GM23338 (cell line): Measurements from ENCODE around the gene PHOSPHO1.

Source experiments
- CTCF ChIP-seq, 2 experiments: fragments of 200-600 bp in 1 of 2; sonication (generic) in 1 of 2; conservative IDR thresholded peaks; 2 replicates each; pipeline versions ENCODE4 v1.5.1 to v1.6.1; 2016 to 2017; ENCODE audit warnings: antibody characterized with exemption in 2 of 2, low read depth in 2 of 2, mild to moderate bottlenecking in 2 of 2, moderate library complexity in 1 of 2
- EZH2 ChIP-seq: fragments of 200-600 bp; sonication (generic); IDR thresholded peaks from one replicate; pipeline ENCODE4 v1.8.0; 2017; ENCODE audit warnings: antibody characterized with exemption, mild to moderate bottlenecking, low read depth; ENCODE audit not compliant: unreplicated experiment
- EZH2phosphoT487 ChIP-seq: fragments of 200-600 bp; sonication (generic); IDR thresholded peaks from one replicate; pipeline ENCODE4 v1.8.1; 2018; ENCODE audit warnings: antibody characterized with exemption; ENCODE audit not compliant: unreplicated experiment
- JUNB ChIP-seq: IDR thresholded peaks from one replicate; pipeline ENCODE4 v1.6.1; 2016; ENCODE audit warnings: antibody characterized with exemption; ENCODE audit not compliant: unreplicated experiment
- NANOG ChIP-seq: IDR thresholded peaks from 2 replicates; pipeline ENCODE4 v1.6.1; 2016; ENCODE audit warnings: antibody characterized with exemption, borderline replicate concordance
- POLR2AphosphoS5 ChIP-seq: IDR thresholded peaks from 2 replicates; pipeline ENCODE4 v1.6.1; 2016; ENCODE audit warnings: antibody characterized with exemption, low read depth
- STAT1 ChIP-seq: IDR thresholded peaks from one replicate; pipeline ENCODE4 v1.6.1; 2016; ENCODE audit warnings: antibody characterized with exemption; ENCODE audit not compliant: unreplicated experiment

- TF ChIP-seq CTCF (conservative IDR thresholded peaks at IDR 0.05; ENCODE audit: low read depth in 2 of 2) (no peak), POLR2AphosphoS5 (no peak), STAT1 (no peak), NANOG (no peak), EZH2phosphoT487 (no peak), EZH2 (no peak), JUNB (no peak)
These were observed 34.1 kb downstream of the PHOSPHO1 start for GRCh38 chr17:49196520-49196919.
